A549 (cell line): ENCODE data around the gene HNRNPAB.

Experiments used
- BHLHE40 ChIP-seq: IDR thresholded peaks from 2 replicates; pipeline ENCODE4 v1.6.1; 2012; ENCODE audit warnings: low read depth, low read length, inconsistent platforms
- CTCF ChIP-seq: fragments of >200 bp; sonication (Bioruptor Twin); formaldehyde crosslinking; IDR thresholded peaks from 3 replicates; pipeline ENCODE4 v1.5.1; 2016
- POLR2A ChIP-seq: IDR thresholded peaks from 2 replicates; pipeline ENCODE4 v1.6.1; 2012; ENCODE audit warnings: mild to moderate bottlenecking, low read length
- POLR2AphosphoS2 ChIP-seq: conservative IDR thresholded peaks from 2 replicates; pipeline ENCODE4 v1.6.1; 2012; ENCODE audit warnings: low read length, improper control_type of control experiment, inconsistent platforms
- RCOR1 ChIP-seq: fragments of 150-350 bp; IDR thresholded peaks from 2 replicates; pipeline ENCODE4 v1.6.1; 2014; ENCODE audit warnings: antibody characterized with exemption, low read length, low read depth
- SMC3 ChIP-seq: fragments of >200 bp; sonication (Bioruptor Twin); formaldehyde crosslinking; IDR thresholded peaks from 3 replicates; pipeline ENCODE4 v1.6.1; 2018; ENCODE audit warnings: inconsistent platforms
- ZFP36 ChIP-seq: fragments of 450-650 bp; IDR thresholded peaks from 2 replicates; pipeline ENCODE4 v1.6.1; 2014; ENCODE audit warnings: borderline replicate concordance; ENCODE audit not compliant: partially characterized antibody

- TF ChIP-seq POLR2A (no peak), POLR2AphosphoS2 (no peak), BHLHE40 (no peak), RCOR1 (no peak), SMC3 (no peak), ZFP36 (no peak), CTCF (no peak)
These were observed 32.3 kb downstream of the HNRNPAB start for GRCh38 chr5:178236679-178237078.
